GM18498 (cell line): ENCODE measurements around the gene ACADVL.

ENCODE experiments used
- ATAC-seq: cut with Tn5 transposase; IDR thresholded peaks from one replicate; pipeline ENCODE4 v1.9.1; 2021; ENCODE audit warnings: mild to moderate bottlenecking, moderate library complexity; ENCODE audit not compliant: unreplicated experiment

ACADVL gene

GRCh38 chr17:7250695-7251627, 31.2 kb downstream of the ACADVL start:
- no peak for ATAC-seq

- peak; percentile 83 for ATAC-seq
These were observed 32.0 kb downstream of the ACADVL start, which contains the start of gene CTDNEP1 for GRCh38 chr17:7251661-7252175. Gene CTDNEP1, minus strand, starts transcription at chr17:7251734. Its CDS starts 438 bp downstream, at chr17:7251296.

GRCh38 chr17:7252176-7253043, 32.7 kb downstream of the ACADVL start, which contains the start of gene ELP5:
Gene ELP5, plus strand, starts transcription at chr17:7252215. Its CDS starts 336 bp downstream, at chr17:7252551.
- ATAC-seq = peak; percentile 56

DNA sequence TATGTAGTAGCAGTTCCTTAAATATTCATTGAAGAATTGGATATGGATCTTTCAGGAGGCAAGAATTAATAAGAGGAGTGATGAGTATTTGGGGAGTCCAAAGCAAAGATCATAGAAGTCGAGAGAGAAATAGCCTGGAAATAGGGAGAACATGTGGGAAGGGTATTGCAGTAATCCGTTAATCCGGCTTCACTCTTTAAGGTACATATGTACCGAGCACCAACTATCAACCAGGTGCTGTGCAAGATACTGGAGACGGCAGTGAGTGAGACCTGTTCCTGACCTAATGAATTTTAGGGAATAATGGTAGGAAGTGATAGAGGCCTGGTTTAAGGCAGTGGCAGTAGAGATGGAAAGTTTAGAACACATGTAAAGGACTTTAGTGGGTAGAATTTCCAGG, 33.3 kb downstream of the ACADVL start:
- ATAC-seq = no peak

DNA sequence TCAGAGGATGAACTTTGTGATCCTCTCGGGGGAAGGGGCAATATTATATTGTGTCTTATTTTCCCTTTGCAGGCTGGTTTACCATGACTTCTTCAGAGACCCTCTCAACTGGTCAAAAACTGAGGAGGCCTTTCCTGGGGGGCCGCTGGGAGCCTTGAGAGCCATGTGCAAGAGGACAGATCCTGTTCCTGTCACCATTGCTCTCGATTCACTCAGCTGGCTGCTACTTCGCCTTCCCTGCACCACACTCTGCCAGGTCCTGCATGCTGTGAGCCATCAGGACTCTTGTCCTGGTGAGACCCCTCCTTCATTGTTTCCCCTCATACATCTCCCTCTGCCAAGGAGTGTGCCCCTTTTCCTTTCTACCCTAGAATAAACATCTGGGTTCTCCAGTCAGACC, 34.8 kb downstream of the ACADVL start:
- ATAC-seq = no peak

DNA sequence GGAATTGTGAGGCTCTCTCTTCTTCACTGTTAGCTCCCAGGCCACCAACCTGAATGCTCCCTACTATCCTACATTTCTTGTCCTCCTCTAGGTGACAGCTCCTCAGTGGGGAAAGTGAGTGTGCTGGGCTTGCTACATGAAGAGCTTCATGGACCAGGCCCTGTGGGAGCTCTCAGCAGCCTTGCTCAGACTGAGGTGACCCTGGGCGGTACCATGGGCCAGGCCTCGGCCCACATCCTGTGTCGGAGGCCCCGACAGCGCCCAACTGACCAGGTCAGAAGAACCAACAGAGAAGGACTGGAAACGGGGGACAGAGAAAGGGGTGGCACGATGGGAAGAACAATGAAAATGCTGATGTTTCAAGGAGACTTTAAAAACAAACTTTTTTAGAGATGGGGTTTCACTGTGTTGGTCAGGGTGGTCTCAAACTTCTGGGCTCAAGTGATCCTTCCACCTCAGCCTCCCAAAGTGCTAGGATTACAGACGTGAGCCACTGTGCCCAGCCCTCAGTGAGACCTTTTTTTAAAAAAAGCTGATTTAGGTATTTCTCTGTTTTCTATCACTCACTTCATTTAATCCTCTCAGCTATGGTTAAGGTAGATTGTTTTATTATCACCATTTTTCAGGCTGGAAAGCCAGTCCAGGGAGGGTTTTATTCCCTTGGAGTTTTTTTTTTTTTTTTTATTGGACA, 37.2 kb downstream of the ACADVL start:
- ATAC-seq = no peak

- no peak for ATAC-seq
These were observed 39.2 kb downstream of the ACADVL start for GRCh38 chr17:7258731-7259554.

DNA sequence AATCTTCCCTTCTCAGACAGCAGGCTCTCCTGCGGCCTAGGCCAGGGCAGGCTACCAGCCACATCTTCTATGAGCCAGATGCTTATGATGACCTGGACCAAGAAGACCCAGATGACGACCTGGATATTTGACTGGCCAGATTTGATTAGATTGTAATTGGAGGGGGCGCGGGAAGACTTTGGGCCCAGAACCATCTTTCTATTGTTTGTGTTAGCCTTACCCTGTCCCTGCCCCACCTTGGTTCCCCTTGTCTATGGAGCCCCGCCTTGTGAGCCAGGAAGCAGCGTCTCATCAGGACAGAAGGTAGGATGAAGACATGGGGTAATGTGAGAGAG, 39.8 kb downstream of the ACADVL start:
- no peak for ATAC-seq

- no peak for ATAC-seq
These were observed 40.4 kb downstream of the ACADVL start for GRCh38 chr17:7260151-7260550.

DNA sequence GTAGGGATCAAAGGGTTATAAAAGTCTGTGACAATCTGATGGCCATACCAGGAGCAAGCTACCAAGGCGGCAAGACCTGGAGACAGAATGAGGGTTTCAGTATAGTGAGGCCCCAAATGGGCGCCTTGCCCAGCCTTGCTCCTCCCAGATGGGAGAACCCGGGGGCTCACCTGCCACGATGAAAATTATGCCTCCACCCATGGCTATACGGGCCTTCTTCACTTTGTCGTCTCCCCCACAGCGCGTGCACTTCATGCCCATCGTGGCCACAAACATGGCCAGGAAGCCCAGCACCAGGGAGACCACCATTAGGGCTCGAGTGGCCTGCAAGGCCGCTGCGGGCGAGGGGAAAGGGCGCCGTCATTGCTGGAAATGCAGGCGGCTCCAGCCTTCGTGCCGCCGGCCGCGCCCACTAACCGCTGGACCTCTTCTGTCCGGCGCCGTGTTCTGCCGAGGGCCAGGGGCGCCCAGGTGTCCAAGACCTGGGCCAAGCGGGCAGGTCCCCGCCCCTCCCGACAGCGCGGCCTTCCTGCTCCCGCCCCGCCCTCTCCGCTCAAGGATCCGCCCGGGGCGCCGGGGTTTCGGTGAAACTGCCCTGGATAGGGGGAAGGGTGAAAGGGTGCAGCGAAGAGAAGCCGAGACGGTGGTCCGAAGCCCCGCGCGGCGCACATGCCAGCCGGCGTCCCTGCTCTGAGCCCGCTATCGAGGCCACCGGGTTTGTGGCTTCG, 41.1 kb downstream of the ACADVL start:
- no peak for ATAC-seq

- ATAC-seq = no peak
These were observed 41.8 kb downstream of the ACADVL start for GRCh38 chr17:7261379-7262191.

DNA sequence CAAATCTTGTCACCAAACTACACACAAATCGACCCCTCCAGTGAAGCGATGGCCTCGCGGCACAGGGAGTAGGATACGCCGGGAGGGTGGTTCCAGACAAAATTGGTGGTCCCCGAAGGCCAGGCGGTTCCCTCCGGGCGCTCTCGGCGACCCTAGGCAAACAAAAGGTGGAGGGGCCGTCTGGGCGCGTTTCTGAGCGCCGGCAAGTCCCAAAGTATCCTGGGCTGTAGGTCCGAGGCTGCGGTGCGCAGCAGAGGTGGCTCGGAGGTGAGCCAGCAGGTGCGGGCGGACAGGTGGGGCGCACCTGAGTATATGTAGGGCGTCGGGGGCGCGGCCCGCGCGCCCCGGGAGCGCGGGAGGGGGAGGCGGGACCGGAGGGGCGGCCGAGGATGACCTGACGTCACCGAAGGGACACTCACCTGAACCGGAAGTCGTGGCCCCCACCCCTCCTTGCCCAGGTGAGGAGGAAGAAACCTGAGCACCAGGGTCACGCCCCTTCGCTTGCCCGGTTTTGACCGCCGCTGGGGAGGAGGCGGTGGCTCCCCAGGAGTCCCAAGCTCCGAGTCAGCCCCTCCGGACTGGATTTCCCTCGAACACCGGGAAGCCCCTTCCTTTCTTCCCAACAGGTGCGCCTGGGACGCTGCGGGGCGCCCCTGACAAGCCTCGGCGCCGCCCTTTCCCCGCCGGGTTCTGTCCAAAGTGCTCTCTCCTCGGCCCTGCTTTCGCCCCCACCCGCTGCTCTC, 42.6 kb downstream of the ACADVL start, which contains the start of gene CLDN7:
Gene CLDN7 (minus strand): TSS at position 287 of the 743 bp plus-strand sequence. CDS start 435 bp downstream, outside the sequence.
- no peak for ATAC-seq

- ATAC-seq = no peak
These were observed 43.4 kb downstream of the ACADVL start for GRCh38 chr17:7262935-7263800.

- no peak for ATAC-seq
These were observed 44.0 kb downstream of the ACADVL start for GRCh38 chr17:7263801-7264078.

DNA sequence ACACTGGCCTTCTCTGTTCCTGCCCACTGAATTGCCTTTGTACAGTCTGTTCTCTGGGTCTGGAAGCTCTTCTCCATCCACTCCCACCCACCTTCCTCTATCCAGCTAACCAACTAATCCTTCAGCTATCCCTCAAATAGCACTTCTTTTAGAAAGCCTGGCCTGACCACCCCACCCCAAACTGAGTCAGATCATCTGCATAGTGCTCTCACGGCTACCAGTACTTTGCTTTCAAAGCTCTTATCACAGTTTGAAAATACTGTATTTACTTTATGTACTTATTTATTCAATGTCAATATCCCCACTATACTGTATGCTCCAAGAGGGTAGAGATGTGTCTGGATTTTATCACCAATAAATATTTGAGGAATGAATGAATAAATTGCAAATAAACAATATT, 47.0 kb downstream of the ACADVL start:
- no peak for ATAC-seq
